H1 (cell line): ENCODE data around the gene RAB11FIP3. TPM values are rescaled to one million over a fixed set of nuclear protein-coding genes. Genes with fewer than 3 reads are reported as not detected.
A peak's percentile ranks its signal among the peaks of the same experiment; 100 is the strongest.

Source experiments
- CTCF ChIA-PET: fragments of 300-600 bp; sonication (Branson Sonifier 250); formaldehyde crosslinking; loops from one replicate; lab custom pipeline; 2021; ENCODE audit not compliant: partially characterized antibody; lab: Charles Lee
- POLR2A ChIA-PET: fragments of 300-600 bp; sonication (Branson Sonifier 250); formaldehyde crosslinking; loops from one replicate; lab custom pipeline; 2021; ENCODE audit warnings: inconsistent platforms; ENCODE audit not compliant: partially characterized antibody; lab: Charles Lee
- DNase-seq, 2 experiments: peaks; one replicate each; pipeline versions ENCODE4 v3.0.0 to v3.0.0-alpha.2; 2010 to 2022; ENCODE audit warnings: low spot score in 2 of 2, low read depth in 1 of 2, mixed read lengths in 1 of 2
- FAIRE-seq: peaks from 2 replicates; lab custom pipeline; 2011; peaks lifted over from hg19 to GRCh38; lab: Jason Lieb, UNC
- H2AFZ ChIP-seq: 2 replicates; pipeline ENCODE4 v1.8.1; 2012; ENCODE audit warnings: low read length, inconsistent platforms
- H2AK5ac ChIP-seq: 2 replicates; pipeline ENCODE4 v1.6.1; 2013; ENCODE audit warnings: low read depth, low read length
- H2BK120ac ChIP-seq: replicated peaks from 2 replicates; pipeline ENCODE3; 2013; ENCODE audit warnings: low read depth, low read length, inconsistent platforms
- H2BK12ac ChIP-seq: 2 replicates; pipeline ENCODE4 v1.6.1; 2013; ENCODE audit warnings: low read depth, low read length
- H2BK15ac ChIP-seq: 2 replicates; pipeline ENCODE4 v1.6.1; 2013; ENCODE audit warnings: low read length
- H2BK20ac ChIP-seq: 2 replicates; pipeline ENCODE4 v1.6.1; 2013; ENCODE audit warnings: low read length
- H2BK5ac ChIP-seq: 2 replicates; pipeline ENCODE4 v1.6.1; 2013; ENCODE audit warnings: low read depth, low read length
- H3K14ac ChIP-seq: 2 replicates; pipeline ENCODE4 v1.6.1; 2013; ENCODE audit warnings: inconsistent platforms; ENCODE audit not compliant: insufficient read length
- H3K18ac ChIP-seq: 2 replicates; pipeline ENCODE4 v1.6.1; 2013; ENCODE audit warnings: low read length; ENCODE audit errors: extremely low read depth
- H3K23ac ChIP-seq: 2 replicates; pipeline ENCODE4 v1.6.1; 2013; ENCODE audit warnings: inconsistent platforms; ENCODE audit not compliant: insufficient read length
- H3K23me2 ChIP-seq: 2 replicates; pipeline ENCODE4 v1.6.1; 2013; ENCODE audit warnings: low read depth, low read length
- H3K27ac ChIP-seq: 2 replicates; pipeline ENCODE4 v1.6.1; 2011; ENCODE audit warnings: low read depth, low read length, inconsistent platforms
- H3K27me3 ChIP-seq, 4 experiments: replicated peaks in 1 of 4; 1 replicate in 1 of 4; 2 replicates in 3 of 4; pipeline versions ENCODE4 v1.6.1 to v1.8.1; 2011 to 2013; ENCODE audit warnings: low read length in 3 of 4, mild to moderate bottlenecking in 3 of 4, inconsistent platforms in 2 of 4, mixed read lengths in 2 of 4, moderate library complexity in 1 of 4; ENCODE audit not compliant: control insufficient read depth in 3 of 4, insufficient read depth in 3 of 4; ENCODE audit errors: extremely low read depth in 1 of 4
- H3K36me3 ChIP-seq, 4 experiments: 2 replicates each; pipeline versions ENCODE4 v1.6.1 to v1.8.1; 2011 to 2013; ENCODE audit warnings: mild to moderate bottlenecking in 4 of 4, low read length in 3 of 4, moderate library complexity in 2 of 4, control low read depth in 1 of 4, inconsistent platforms in 1 of 4; ENCODE audit not compliant: insufficient read depth in 4 of 4, control insufficient read depth in 2 of 4
- H3K4ac ChIP-seq: replicated peaks from 2 replicates; pipeline ENCODE3; 2013; ENCODE audit warnings: low read length, low read depth, mixed read lengths, inconsistent platforms; ENCODE audit not compliant: insufficient read length
- H3K4me1 ChIP-seq, 4 experiments: replicated peaks in 1 of 4; 1 replicate in 1 of 4; 2 replicates in 3 of 4; pipeline versions ENCODE4 v1.6.1 to v1.8.1; 2011 to 2013; ENCODE audit warnings: low read length in 3 of 4, inconsistent platforms in 2 of 4, mixed read lengths in 1 of 4; ENCODE audit not compliant: insufficient read depth in 4 of 4, control insufficient read depth in 3 of 4
- H3K4me2 ChIP-seq, 2 experiments: 2 replicates each; pipeline versions ENCODE4 v1.6.1 to v1.8.1; 2011 to 2013; ENCODE audit warnings: low read depth in 2 of 2, low read length in 2 of 2, control low read depth in 1 of 2, inconsistent platforms in 1 of 2, mild to moderate bottlenecking in 1 of 2; ENCODE audit not compliant: insufficient read depth in 1 of 2
- H3K4me3 ChIP-seq, 4 experiments: fragments of 200-600, 300-600 bp in 1 of 4; sonication (generic), shearing (Covaris generic), sonication (Bioruptor Twin) in 1 of 4; 2 replicates each; pipeline versions ENCODE4 v1.5.1 to v1.8.1; 2011 to 2016; ENCODE audit warnings: low read length in 4 of 4, low read depth in 3 of 4, control low read depth in 2 of 4, inconsistent platforms in 2 of 4, mild to moderate bottlenecking in 2 of 4, mixed read lengths in 1 of 4, moderate library complexity in 1 of 4; ENCODE audit not compliant: insufficient read depth in 2 of 4; ENCODE audit errors: extremely low read depth in 1 of 4
- H3K56ac ChIP-seq: replicated peaks from 2 replicates; pipeline ENCODE3; 2013; ENCODE audit warnings: low read depth, mild to moderate bottlenecking, mixed read lengths, low read length, inconsistent platforms; ENCODE audit not compliant: insufficient read length
- H3K79me1 ChIP-seq: 2 replicates; pipeline ENCODE4 v1.6.1; 2013; ENCODE audit warnings: low read depth, low read length, control low read depth
- H3K79me2 ChIP-seq, 2 experiments: 2 replicates each; pipeline versions ENCODE4 v1.6.1 to v1.8.1; 2012 to 2013; ENCODE audit warnings: low read length in 2 of 2, mild to moderate bottlenecking in 2 of 2, inconsistent platforms in 1 of 2; ENCODE audit not compliant: insufficient read depth in 2 of 2, control insufficient read depth in 1 of 2
- H3K9ac ChIP-seq, 4 experiments: replicated peaks in 1 of 4; 1 replicate in 1 of 4; 2 replicates in 3 of 4; pipeline versions ENCODE4 v1.6.1 to v1.8.1; 2011 to 2013; ENCODE audit warnings: low read depth in 3 of 4, low read length in 3 of 4, control low read depth in 2 of 4, mild to moderate bottlenecking in 2 of 4, moderate library complexity in 2 of 4, inconsistent platforms in 1 of 4; ENCODE audit errors: extremely low read depth in 1 of 4
- H3K9me3 ChIP-seq, 2 experiments: 2 replicates each; pipeline versions ENCODE4 v1.6.1 to v1.8.1; 2012 to 2013; ENCODE audit warnings: mild to moderate bottlenecking in 2 of 2, moderate library complexity in 2 of 2, control low read depth in 1 of 2, inconsistent platforms in 1 of 2, low read depth in 1 of 2, low read length in 1 of 2, mixed read lengths in 1 of 2; ENCODE audit not compliant: insufficient read depth in 2 of 2
- H4K20me1 ChIP-seq, 2 experiments: replicated peaks in 1 of 2; 2 replicates each; pipeline versions ENCODE3 to v1.8.1; 2011 to 2013; ENCODE audit warnings: inconsistent platforms in 2 of 2, low read length in 2 of 2, mild to moderate bottlenecking in 1 of 2; ENCODE audit not compliant: insufficient read depth in 2 of 2, control insufficient read depth in 1 of 2
- H4K5ac ChIP-seq: 2 replicates; pipeline ENCODE4 v1.6.1; 2013; ENCODE audit warnings: low read length, low read depth, mixed read lengths, inconsistent platforms; ENCODE audit not compliant: insufficient read length
- H4K8ac ChIP-seq: 2 replicates; pipeline ENCODE4 v1.8.0; 2013; ENCODE audit warnings: mild to moderate bottlenecking, moderate library complexity, low read length, inconsistent platforms; ENCODE audit not compliant: insufficient read depth; ENCODE audit errors: extremely low read depth
- H4K91ac ChIP-seq: replicated peaks from 2 replicates; pipeline ENCODE3; 2013; ENCODE audit warnings: low read length, mixed read lengths, inconsistent platforms; ENCODE audit not compliant: insufficient read length
- CHD1 ChIP-seq: IDR thresholded peaks from 2 replicates; pipeline ENCODE4 v1.6.1; 2012; ENCODE audit warnings: low read depth, low read length, improper control_type of control experiment
- CTCF ChIP-seq, 3 experiments: IDR thresholded peaks; 1 replicate in 2 of 3; 2 replicates in 1 of 3; pipeline versions ENCODE4 v1.5.1 to v1.6.1; 2011; ENCODE audit warnings: low read length in 3 of 3, mild to moderate bottlenecking in 3 of 3, inconsistent platforms in 2 of 3, low read depth in 1 of 3, moderate library complexity in 1 of 3; ENCODE audit not compliant: insufficient read depth in 1 of 3; ENCODE audit errors: control extremely low read depth in 1 of 3
- EZH2 ChIP-seq: fragments of 200-600 bp; sonication (generic); IDR thresholded peaks from 2 replicates; pipeline ENCODE4 v1.7.1; 2012; ENCODE audit warnings: low read depth, mild to moderate bottlenecking, moderate library complexity, low read length, inconsistent platforms; ENCODE audit not compliant: severe bottlenecking
- GTF2F1 ChIP-seq: IDR thresholded peaks from 2 replicates; pipeline ENCODE4 v1.6.1; 2012; ENCODE audit warnings: low read depth, low read length, improper control_type of control experiment, borderline replicate concordance
- NRF1 ChIP-seq: IDR thresholded peaks from 2 replicates; pipeline ENCODE4 v1.6.1; 2011; ENCODE audit warnings: mild to moderate bottlenecking, low read depth, low read length, improper control_type of control experiment
- SP2 ChIP-seq: IDR thresholded peaks from 2 replicates; pipeline ENCODE4 v1.6.1; 2012; ENCODE audit warnings: mild to moderate bottlenecking, low read length, inconsistent platforms
- SRF ChIP-seq: IDR thresholded peaks from 2 replicates; pipeline ENCODE4 v1.6.1; 2011; ENCODE audit warnings: mild to moderate bottlenecking, low read depth, low read length, moderate library complexity
- TEAD4 ChIP-seq: IDR thresholded peaks from 2 replicates; pipeline ENCODE4 v1.6.1; 2012; ENCODE audit warnings: low read depth, low read length, inconsistent platforms, mixed read lengths
- YY1 ChIP-seq: IDR thresholded peaks from 2 replicates; pipeline ENCODE4 v1.6.1; 2011; ENCODE audit warnings: low read depth, mild to moderate bottlenecking, low read length
- WGBS, 2 experiments: shearing (Covaris generic) in 1 of 2; methylation state at CpG; one replicate each; pipeline versions ENCODE4 v1.1.6 to v1.1.7; 2013 to 2015; ENCODE audit warnings: low lambda C conversion rate in 2 of 2, mixed read lengths in 2 of 2, inconsistent platforms in 1 of 2, low coverage in 1 of 2, missing lambda C conversion rate in 1 of 2; ENCODE audit not compliant: insufficient replicate concordance in 2 of 2, insufficient coverage in 1 of 2, insufficient read length in 1 of 2; ENCODE audit errors: extremely low coverage in 1 of 2, missing lambda C conversion rate in 1 of 2; 5-methylcytosine and 5-hydroxymethylcytosine counted together
- polyA plus RNA-seq, 7 experiments: library from polyadenylated mRNA; depleted of rRNA in 3 of 7; stranded (reverse) in 5 of 7; unstranded in 2 of 7; fragments of >200 nt in 5 of 7; fragments of 200-250 nt in 2 of 7; gene quantifications; 1 replicate in 5 of 7; 2 replicates in 1 of 7; 4 replicates in 1 of 7; pipeline versions ENCODE4 v1.2.1 to v1.2.3, GENCODE V29; 2011 to 2013; ENCODE audit warnings: missing spikeins in 2 of 7, mixed read lengths in 2 of 7
- total RNA-seq: library from RNA; stranded (reverse); fragmentation: NEBNext Ultra II Directional; extraction: Animal tissue kit (Norgen Biotek cat#: 25700); gene quantifications from 2 replicates; pipeline ENCODE4 v1.2.1, GENCODE V29; 2021

RAB11FIP3 gene
- total and polyA plus RNA-seq, 2 of the 8 experiments (the other 6 are each of a cell fraction or from before 2014, with no cell fraction given), result 9.3 to 35.2 TPM

- Histone ChIP-seq H3K4ac (no peak overlapping the region), H3K56ac (no peak overlapping the region), H2BK15ac (no peak overlapping the region), H2BK12ac (no peak overlapping the region), H3K23ac (no peak overlapping the region), H2BK120ac (no peak overlapping the region), H3K36me3 (peaks cover 2 to 10% (median 6%) of the 10 kb centered on the region in 4 experiments; a peak in 5 of 8 replicates), H3K9ac (peak overlapping the region in 1 of 4 experiments; percentile 18; a peak in 1 of 7 replicates), H3K23me2 (no peaks in the 10 kb centered on the region), H2AFZ (no peak overlapping the region), H3K4me3 (no peak overlapping the region), H3K27me3 (no peaks in the 10 kb centered on the region), H4K20me1 (no peaks in the 10 kb centered on the region), H2BK5ac (no peak overlapping the region), H3K9me3 (no peaks in the 10 kb centered on the region), H3K4me2 (no peak overlapping the region), H3K18ac (no peak overlapping the region), H2AK5ac (no peak overlapping the region), H2BK20ac (no peak overlapping the region), H3K4me1 (no peaks in the 10 kb centered on the region), H3K79me2 (no peaks in the 10 kb centered on the region), H4K91ac (no peak overlapping the region), H4K8ac (no peak overlapping the region), H3K27ac (no peak overlapping the region; the same call in 1 of the 2 replicates), H3K79me1 (no peaks in the 10 kb centered on the region), H4K5ac (no peak overlapping the region), H3K14ac (no peak overlapping the region)
- 90% methylated on average over 45 of the region's 45 CpGs; no CpG with 5 or more reads in 1 of the 2 experiments for WGBS, 2 experiments
- FAIRE-seq, result no peak
- CTCF ChIA-PET, result interaction anchor here (1.1 to 1.3 kb wide), 4 partner anchors 11 to 171 kb away, joined by 3 to 5 read pairs (median 4); no protein-coding TSS in a partner anchor
- no peak for DNase-seq
- POLR2A ChIA-PET, result interaction anchor here (0.6 to 1.1 kb wide), 2 partner anchors 9 to 21 kb away, joined by 3 to 6 read pairs; no protein-coding TSS in a partner anchor
- TF ChIP-seq YY1 (no peak), EZH2 (no peak), GTF2F1 (no peak), TEAD4 (no peak), SP2 (no peak), SRF (no peak), NRF1 (no peak), CHD1 (no peak), CTCF (IDR thresholded peaks at IDR 0.05; ENCODE audit: control extremely low read depth in 1 of 3, insufficient read depth in 1 of 3, low read depth in 1 of 3, low read length in 3 of 3) (no peak)
These were observed 89.9 kb downstream of the RAB11FIP3 start for GRCh38 chr16:515175-515938.
